Naive thymus-derived CD4-positive, alpha-beta T cell (primary cell): ENCODE data around the gene ZSCAN22. TPM values are rescaled to one million over a fixed set of nuclear protein-coding genes. Genes with fewer than 3 reads are reported as not detected.
"Not testable (repeated sequence)": the region's sequence is repeated elsewhere in the genome, so short reads cannot be mapped to it uniquely, and the experiment has no call there.

Experiments
- ATAC-seq: fragments of 150-1000 bp; cut with Tn5 transposase; 2 replicates; pipeline ENCODE4 v1.10.0; 2021; ENCODE audit warnings: mild to moderate bottlenecking, moderate library complexity
- CTCF ChIA-PET: fragments of 350-600 bp; sonication (Branson Sonifier 250); formaldehyde crosslinking; loops from one replicate; lab custom pipeline; 2021; ENCODE audit warnings: antibody characterized with exemption; lab: Charles Lee
- POLR2A ChIA-PET: fragments of 350-600 bp; sonication (Branson Sonifier 250); formaldehyde crosslinking; loops from one replicate; lab custom pipeline; 2021; ENCODE audit warnings: antibody characterized with exemption, inconsistent platforms; lab: Charles Lee
- DNase-seq, 9 donors: peaks; one replicate each; pipeline versions ENCODE4 v3.0.0 to v3.0.0-alpha.2; 2020 to 2022; ENCODE audit warnings: mixed read lengths in 1 of 9
- H3K27ac ChIP-seq: one replicate; pipeline ENCODE4 v1.7.0; 2013; ENCODE audit warnings: mild to moderate bottlenecking, low read depth, low read length, moderate library complexity
- H3K27me3 ChIP-seq, 2 donors: one replicate each; pipeline ENCODE4 v1.7.0; 2013; ENCODE audit warnings: low read length in 2 of 2, mild to moderate bottlenecking in 2 of 2, moderate library complexity in 2 of 2; ENCODE audit not compliant: control insufficient read depth in 2 of 2, insufficient read depth in 2 of 2
- H3K36me3 ChIP-seq, 3 experiments: 1 replicate in 2 of 3; 2 replicates in 1 of 3; pipeline ENCODE4 v1.7.0; 2013; ENCODE audit warnings: low read length in 3 of 3, mild to moderate bottlenecking in 3 of 3, moderate library complexity in 1 of 3; ENCODE audit not compliant: insufficient read depth in 3 of 3, control insufficient read depth in 2 of 3
- H3K4me1 ChIP-seq, 2 donors: one replicate each; pipeline ENCODE4 v1.7.0; 2013; ENCODE audit warnings: low read length in 2 of 2, mild to moderate bottlenecking in 2 of 2, moderate library complexity in 1 of 2; ENCODE audit not compliant: control insufficient read depth in 2 of 2, insufficient read depth in 2 of 2
- H3K4me3 ChIP-seq: 2 replicates; pipeline ENCODE4 v1.7.0; 2013; ENCODE audit warnings: mild to moderate bottlenecking, low read length
- H3K9me3 ChIP-seq, 3 experiments: 1 replicate in 2 of 3; 2 replicates in 1 of 3; pipeline ENCODE4 v1.7.0; 2013; ENCODE audit warnings: low read length in 3 of 3; ENCODE audit not compliant: control insufficient read depth in 2 of 3
- H3K27ac Mint-ChIP-seq, 9 donors: one replicate each; pipeline ENCODE4 v1.8.0; 2020 to 2022; ENCODE audit warnings: mixed read lengths in 9 of 9, mild to moderate bottlenecking in 8 of 9, moderate library complexity in 5 of 9, inconsistent platforms in 2 of 9
- H3K27me3 Mint-ChIP-seq, 5 donors: one replicate each; pipeline ENCODE4 v1.8.0; 2021 to 2022; ENCODE audit warnings: mixed read lengths in 5 of 5, mild to moderate bottlenecking in 1 of 5
- H3K36me3 Mint-ChIP-seq, 5 donors: one replicate each; pipeline ENCODE4 v1.8.0; 2020 to 2022; ENCODE audit warnings: mixed read lengths in 5 of 5, mild to moderate bottlenecking in 3 of 5, inconsistent platforms in 1 of 5
- H3K4me1 Mint-ChIP-seq, 7 donors: one replicate each; pipeline ENCODE4 v1.8.0; 2020 to 2022; ENCODE audit warnings: mixed read lengths in 7 of 7, mild to moderate bottlenecking in 3 of 7, inconsistent platforms in 1 of 7
- H3K4me3 Mint-ChIP-seq, 10 donors: one replicate each; pipeline ENCODE4 v1.8.0; 2020 to 2022; ENCODE audit warnings: mild to moderate bottlenecking in 10 of 10, mixed read lengths in 10 of 10, moderate library complexity in 6 of 10, inconsistent platforms in 2 of 10
- H3K9me3 Mint-ChIP-seq, 11 donors: one replicate each; pipeline ENCODE4 v1.8.0; 2020 to 2022; ENCODE audit warnings: mixed read lengths in 11 of 11, mild to moderate bottlenecking in 4 of 11, inconsistent platforms in 1 of 11, moderate library complexity in 1 of 11
- intact Hi-C, 2 donors: fragments of 100-400 bp; cut with micrococcal nuclease; formaldehyde crosslinking; loops; one replicate each; pipeline ENCODE4 v1.15.1; 2023
- polyA plus RNA-seq, 2 donors: library from polyadenylated mRNA; unstranded; fragments of 300-500 nt; fragmentation: Illumina TruSeq; gene quantifications; one replicate each; pipeline ENCODE4 v1.2.3, GENCODE V29; 2021
- total RNA-seq, 6 experiments: library from RNA in 5 of 6; stranded (reverse) in 5 of 6; gene quantifications; 1 replicate in 5 of 6; 2 replicates in 1 of 6; pipeline ENCODE4 v1.2.3 and lab custom pipeline; 2021 to 2026

ZSCAN22 gene
- total and polyA plus RNA-seq, 7 experiments from 2014 or later = 1.1 to 6.0 (median 3.6) TPM

- DNase-seq = no peak
- Mint-ChIP-seq H3K4me3 (no peak overlapping the region), H3K27me3 (no peaks in the 10 kb centered on the region), H3K4me1 (no peaks in the 10 kb centered on the region), H3K9me3 (no peaks in the 10 kb centered on the region), H3K27ac (no peak overlapping the region), H3K36me3 (peaks cover 0 to 4% (median 0%) of the 10 kb centered on the region in 5 donors)
- Histone ChIP-seq H3K4me3 (no peak overlapping the region), H3K36me3 (no peaks in the 10 kb centered on the region), H3K27ac (no peak overlapping the region), H3K9me3 (no peaks in the 10 kb centered on the region), H3K4me1 (no peaks in the 10 kb centered on the region), H3K27me3 (no peaks in the 10 kb centered on the region)
- ATAC-seq = no peak
- ChIA-PET POLR2A (interaction anchor here (1.4 kb wide), 1 partner anchor 11 kb away, joined by 4 read pairs; no protein-coding TSS in a partner anchor), CTCF (no interaction called here)
- intact Hi-C loops = no loop called here
Observed at GRCh38 chr19:58368561-58369360, 42.0 kb downstream of the ZSCAN22 start.

- Mint-ChIP-seq H3K9me3 (no peaks in the 10 kb centered on the region), H3K27ac (no peak overlapping the region), H3K4me1 (peaks cover 0 to 2% (median 0%) of the 10 kb centered on the region in 7 donors), H3K36me3 (peaks cover 0 to 4% (median 0%) of the 10 kb centered on the region in 5 donors), H3K4me3 (no peak overlapping the region), H3K27me3 (no peaks in the 10 kb centered on the region)
- POLR2A ChIA-PET = interaction anchor here (1.9 kb wide), 1 partner anchor 9 kb away, joined by 13 read pairs; the partner anchor contains the start of gene ZNF497
- CTCF ChIA-PET = no interaction called here
- H3K4me3 ChIP-seq = no peak overlapping the region
- no peaks in the 10 kb centered on the region for H3K27me3 ChIP-seq
- H3K9me3 ChIP-seq = no peaks in the 10 kb centered on the region
- no peaks in the 10 kb centered on the region for H3K36me3 ChIP-seq
- H3K4me1 ChIP-seq = no peaks in the 10 kb centered on the region
- no peak for ATAC-seq
- DNase-seq = peak in 1 of 9 donors; percentile 3
- intact Hi-C loops = no loop called here
- H3K27ac ChIP-seq = no peak overlapping the region
Observed at GRCh38 chr19:58372311-58373133, 45.7 kb downstream of the ZSCAN22 start.

- DNase-seq = no peak
- H3K27me3 Mint-ChIP-seq = no peaks in the 10 kb centered on the region
- Histone ChIP-seq H3K36me3 (no peaks in the 10 kb centered on the region), H3K4me1 (no peaks in the 10 kb centered on the region), H3K9me3 (no peaks in the 10 kb centered on the region), H3K4me3 (no peak overlapping the region), H3K27ac (no peak overlapping the region), H3K27me3 (no peaks in the 10 kb centered on the region)
- no peak for ATAC-seq
- peaks cover 0 to 8% (median 4%) of the 10 kb centered on the region in 7 donors for H3K4me1 Mint-ChIP-seq
- H3K4me3 Mint-ChIP-seq = no peak overlapping the region
- peaks cover 0 to 4% (median 0%) of the 10 kb centered on the region in 5 donors for H3K36me3 Mint-ChIP-seq
- ChIA-PET CTCF (no interaction called here), POLR2A (interaction anchor here (1.9 kb wide), 1 partner anchor 11 kb away, joined by 13 read pairs; the partner anchor contains the start of gene ZNF497)
- H3K9me3 Mint-ChIP-seq = no peaks in the 10 kb centered on the region
- H3K27ac Mint-ChIP-seq = no peak overlapping the region
- intact Hi-C loops = no loop called here
Observed at GRCh38 chr19:58374200-58374599, 47.4 kb downstream of the ZSCAN22 start.

GRCh38 chr19:58376724-58377123 lies 49.9 kb downstream of the ZSCAN22 start:
- H3K27ac ChIP-seq, DNase-seq, H3K9me3 ChIP-seq, H3K4me3 Mint-ChIP-seq, H3K27ac Mint-ChIP-seq, H3K27me3 ChIP-seq, POLR2A ChIA-PET, H3K4me3 ChIP-seq, intact Hi-C loops, H3K27me3 Mint-ChIP-seq, CTCF ChIA-PET, H3K9me3 Mint-ChIP-seq, H3K36me3 ChIP-seq, ATAC-seq, H3K36me3 Mint-ChIP-seq: not testable (repeated sequence)
- H3K4me1 Mint-ChIP-seq = peaks cover 11 to 24% (median 20%) of the 10 kb centered on the region in 7 donors
- H3K4me1 ChIP-seq = peaks cover 11 to 15% of the 10 kb centered on the region in 2 donors

- no peaks in the 10 kb centered on the region for H3K9me3 ChIP-seq
- H3K27ac Mint-ChIP-seq = peak overlapping the region in 7 of 9 donors; percentile 93 to 95 (median 94)
- peak overlapping the region; percentile 87 to 98 (median 91) for H3K4me3 Mint-ChIP-seq
- no peaks in the 10 kb centered on the region for H3K9me3 Mint-ChIP-seq
- ChIA-PET POLR2A (interaction anchor here (1.5 to 3.5 kb wide), 2 partner anchors 10 to 16 kb away, joined by 4 to 34 read pairs; partner anchors contain the start of gene ZNF497), CTCF (interaction anchor here (0.8 kb wide), 1 partner anchor 16 kb away, joined by 3 read pairs; the partner anchor contains the start of gene ZNF497)
- H3K4me3 ChIP-seq = no peak overlapping the region
- H3K4me1 ChIP-seq = peaks cover 14 to 20% of the 10 kb centered on the region in 2 donors
- peaks cover 16 to 34% (median 27%) of the 10 kb centered on the region in 7 donors for H3K4me1 Mint-ChIP-seq
- H3K36me3 Mint-ChIP-seq = peaks cover 0 to 2% (median 0%) of the 10 kb centered on the region in 5 donors
- H3K27me3 Mint-ChIP-seq = no peaks in the 10 kb centered on the region
- H3K27me3 ChIP-seq = no peaks in the 10 kb centered on the region
- ATAC-seq (no peak), DNase-seq (peak in 1 of 9 donors; percentile 5)
- intact Hi-C loops = no loop called here
- H3K27ac ChIP-seq = no peak overlapping the region
- no peaks in the 10 kb centered on the region for H3K36me3 ChIP-seq
Observed at GRCh38 chr19:58379246-58379645, 52.5 kb downstream of the ZSCAN22 start.

GRCh38 chr19:58380037-58380661 lies 53.4 kb downstream of the ZSCAN22 start:
- peak overlapping the region; percentile 91 to 95 (median 94) for H3K27ac Mint-ChIP-seq
- ChIA-PET POLR2A (interaction anchor here (0.7 to 3.5 kb wide), 4 partner anchors 10 to 121 kb away, joined by 3 to 34 read pairs (median 4); partner anchors contain the start of genes ZNF497 and ZNF584), CTCF (interaction anchor here (0.8 kb wide), 1 partner anchor 17 kb away, joined by 3 read pairs; the partner anchor contains the start of gene ZNF497)
- H3K36me3 Mint-ChIP-seq = peaks cover 0 to 2% (median 0%) of the 10 kb centered on the region in 5 donors
- Histone ChIP-seq H3K36me3 (no peaks in the 10 kb centered on the region), H3K27ac (peak overlapping the region; percentile 96), H3K4me1 (peaks cover 14 to 20% of the 10 kb centered on the region in 2 donors), H3K9me3 (no peaks in the 10 kb centered on the region), H3K4me3 (peak overlapping the region; percentile 97), H3K27me3 (no peaks in the 10 kb centered on the region)
- no peak for DNase-seq
- ATAC-seq = no peak
- intact Hi-C loops = loop anchor here (2.0 to 10.0 kb wide), 5 partner anchors 33 to 1099 kb away; partner anchors contain the start of genes ZNF324 (in 1 of the 2), ZNF417 (in 1 of the 2), ZNF419 (in 1 of the 2) and ZNF460 (in 1 of the 2)
- peaks cover 16 to 34% (median 28%) of the 10 kb centered on the region in 7 donors for H3K4me1 Mint-ChIP-seq
- no peaks in the 10 kb centered on the region for H3K9me3 Mint-ChIP-seq
- H3K27me3 Mint-ChIP-seq = no peaks in the 10 kb centered on the region
- H3K4me3 Mint-ChIP-seq = peak overlapping the region; percentile 87 to 98 (median 91)
